A673 (cell line): Measurements from ENCODE around the gene ENGASE.

Experiments used
- CTCF ChIP-seq: fragments of 300-800, 200-600 bp; sonication (generic); conservative IDR thresholded peaks from 2 replicates; pipeline ENCODE4 v1.5.1; 2017; ENCODE audit warnings: low read depth, mild to moderate bottlenecking, antibody characterized with exemption, low read length, moderate library complexity, mixed read lengths
- EZH2 ChIP-seq: fragments of 200-600 bp; sonication (generic); IDR thresholded peaks from 2 replicates; pipeline ENCODE4 v1.6.1; 2017; ENCODE audit warnings: borderline replicate concordance, low read depth, mild to moderate bottlenecking, mixed read lengths, antibody characterized with exemption, low read length; ENCODE audit not compliant: poor library complexity, severe bottlenecking

DNA sequence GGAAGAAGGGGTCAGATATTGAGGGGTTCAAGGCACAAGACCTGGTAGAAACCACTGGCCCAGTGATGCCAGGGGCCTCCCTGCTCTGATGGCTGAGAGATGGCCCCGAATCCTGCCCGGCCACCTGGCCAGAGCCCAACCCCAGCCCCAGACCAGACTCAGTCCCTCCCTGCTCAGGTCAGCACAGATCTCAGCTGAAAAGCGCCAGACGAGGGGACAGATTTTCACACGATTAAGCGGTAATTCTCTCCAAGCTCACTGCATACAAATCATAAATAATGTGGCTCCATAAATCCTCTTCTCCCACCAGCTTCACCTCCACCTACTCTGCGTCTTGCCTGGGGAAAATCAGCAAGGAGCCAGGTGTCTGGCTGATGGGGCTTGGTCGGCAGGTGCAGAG is 57.1 kb downstream of the ENGASE start:
- TF ChIP-seq CTCF (no peak), EZH2 (no peak)
